Fibroblast of lung (primary cell): ENCODE results near the gene CFB. TPM values are rescaled to one million over a fixed set of nuclear protein-coding genes. Genes with fewer than 3 reads are reported as not detected.
"Not testable (repeated sequence)": the region's sequence is repeated elsewhere in the genome, so short reads cannot be mapped to it uniquely, and the experiment has no call there.

Experiments used
- DNase-seq, 2 donors: peaks; one replicate each; pipeline versions ENCODE4 v3.0.0 to v3.0.0-alpha.2; 2010; ENCODE audit warnings: low read depth in 2 of 2
- H2AFZ ChIP-seq: 2 replicates; pipeline ENCODE4 v1.5.1; 2012; ENCODE audit warnings: low read length, control low read depth, inconsistent platforms
- H3K27ac ChIP-seq: 2 replicates; pipeline ENCODE4 v1.5.1; 2011; ENCODE audit warnings: low read length, control low read depth; ENCODE audit not compliant: insufficient read depth
- H3K27me3 ChIP-seq: 2 replicates; pipeline ENCODE4 v1.5.1; 2011; ENCODE audit warnings: mild to moderate bottlenecking, low read length; ENCODE audit not compliant: control insufficient read depth, insufficient read depth
- H3K36me3 ChIP-seq: 2 replicates; pipeline ENCODE4 v1.5.1; 2011; ENCODE audit warnings: low read length; ENCODE audit not compliant: control insufficient read depth, insufficient read depth
- H3K4me1 ChIP-seq: 2 replicates; pipeline ENCODE4 v1.5.1; 2011; ENCODE audit warnings: low read length; ENCODE audit not compliant: control insufficient read depth, insufficient read depth; ENCODE audit errors: extremely low read depth
- H3K4me2 ChIP-seq: 2 replicates; pipeline ENCODE4 v1.5.1; 2011; ENCODE audit warnings: low read length, control low read depth; ENCODE audit not compliant: insufficient read depth; ENCODE audit errors: extremely low read depth
- H3K4me3 ChIP-seq, 4 experiments: fragments of 200-600 bp in 1 of 4; sonication (generic) in 1 of 4; replicated peaks in 1 of 4; 2 replicates each; pipeline ENCODE4 v1.5.1; 2011 to 2016; ENCODE audit warnings: low read length in 4 of 4, low read depth in 3 of 4, mild to moderate bottlenecking in 3 of 4, control low read depth in 2 of 4, inconsistent platforms in 1 of 4, mixed read lengths in 1 of 4; ENCODE audit not compliant: insufficient read depth in 1 of 4; ENCODE audit errors: control extremely low read depth in 1 of 4
- H3K79me2 ChIP-seq: 2 replicates; pipeline ENCODE4 v1.5.1; 2012; ENCODE audit warnings: mild to moderate bottlenecking, low read length, inconsistent platforms; ENCODE audit not compliant: control insufficient read depth, insufficient read depth
- H3K9ac ChIP-seq: 2 replicates; pipeline ENCODE4 v1.5.1; 2011; ENCODE audit warnings: mild to moderate bottlenecking, low read length, control low read depth; ENCODE audit not compliant: insufficient read depth
- H3K9me3 ChIP-seq: 2 replicates; pipeline ENCODE4 v1.5.1; 2012; ENCODE audit warnings: low read depth, low read length; ENCODE audit not compliant: control insufficient read depth, insufficient read depth
- H4K20me1 ChIP-seq: 2 replicates; pipeline ENCODE4 v1.5.1; 2011; ENCODE audit warnings: low read length; ENCODE audit not compliant: control insufficient read depth, insufficient read depth; ENCODE audit errors: extremely low read depth
- CTCF ChIP-seq, 2 donors: IDR thresholded peaks in 1 of 2; conservative IDR thresholded peaks in 1 of 2; 1 replicate in 1 of 2; 2 replicates in 1 of 2; pipeline ENCODE4 v1.5.1; 2011 to 2012; ENCODE audit warnings: low read length in 2 of 2, control low read depth in 1 of 2, inconsistent platforms in 1 of 2, low read depth in 1 of 2, mild to moderate bottlenecking in 1 of 2
- EZH2 ChIP-seq: IDR thresholded peaks from 2 replicates; pipeline ENCODE4 v1.5.1; 2012; ENCODE audit warnings: low read length, control low read depth, mild to moderate bottlenecking; ENCODE audit errors: missing control alignments
- polyA plus RNA-seq, 2 donors: library from polyadenylated mRNA; depleted of rRNA in 1 of 2; stranded (reverse) in 1 of 2; unstranded in 1 of 2; fragments of >200 nt; gene quantifications; 2 replicates each; pipeline ENCODE4 v1.2.1, GENCODE V29; 2011 to 2012; ENCODE audit warnings: missing spikeins in 1 of 2
- total RNA-seq: library from RNA; depleted of rRNA; stranded (reverse); fragments of >200 nt; gene quantifications from 2 replicates; pipeline ENCODE4 v1.2.1, GENCODE V29; 2014

Gene CFB
- total and polyA plus RNA-seq, 2 donors (not counting 1 experiment from before 2014, with no cell fraction given): 21.7 to 62.9 TPM

GRCh38 chr6:31928672-31928939 lies 17.3 kb upstream of the CFB start:
- Histone ChIP-seq H2AFZ (no peak overlapping the region), H3K27me3 (no peaks in the 10 kb centered on the region), H4K20me1 (no peaks in the 10 kb centered on the region), H3K36me3 (no peaks in the 10 kb centered on the region), H3K4me3 (no peak overlapping the region), H3K9me3 (no peaks in the 10 kb centered on the region), H3K9ac (no peak overlapping the region), H3K79me2 (no peaks in the 10 kb centered on the region), H3K4me2 (no peak overlapping the region), H3K4me1 (no peaks in the 10 kb centered on the region), H3K27ac (no peak overlapping the region)
- TF ChIP-seq EZH2 (no peak), CTCF (conservative IDR thresholded peaks at IDR 0.05 in 1 of 2, IDR thresholded peaks at IDR 0.05 in 1 of 2; ENCODE audit: low read depth in 1 of 2, low read length in 2 of 2) (no peak)
- DNase-seq: no peak

GRCh38 chr6:31930962-31931361 lies 14.9 kb upstream of the CFB start:
- Histone ChIP-seq H2AFZ (no peak overlapping the region), H3K27me3 (no peaks in the 10 kb centered on the region), H3K36me3 (no peaks in the 10 kb centered on the region), H3K4me1 (no peaks in the 10 kb centered on the region), H3K27ac (no peak overlapping the region), H3K9ac (no peak overlapping the region), H3K79me2 (no peaks in the 10 kb centered on the region), H3K9me3 (no peaks in the 10 kb centered on the region), H3K4me3 (no peak overlapping the region), H3K4me2 (no peak overlapping the region), H4K20me1 (no peaks in the 10 kb centered on the region)
- no peak for DNase-seq
- TF ChIP-seq EZH2 (no peak), CTCF (conservative IDR thresholded peaks at IDR 0.05 in 1 of 2, IDR thresholded peaks at IDR 0.05 in 1 of 2; ENCODE audit: low read depth in 1 of 2, low read length in 2 of 2) (no peak)

- H3K4me3 ChIP-seq, H3K4me2 ChIP-seq, H4K20me1 ChIP-seq, H3K9me3 ChIP-seq, H3K79me2 ChIP-seq, H3K27ac ChIP-seq, H3K4me1 ChIP-seq, DNase-seq, H2AFZ ChIP-seq, H3K9ac ChIP-seq, H3K36me3 ChIP-seq, H3K27me3 ChIP-seq: not testable (repeated sequence)
These were observed 13.8 kb upstream of the CFB start for GRCh38 chr6:31932137-31932536.

- Histone ChIP-seq H3K27ac (no peak overlapping the region), H2AFZ (no peak overlapping the region), H3K27me3 (no peaks in the 10 kb centered on the region), H4K20me1 (no peaks in the 10 kb centered on the region), H3K9me3 (no peaks in the 10 kb centered on the region), H3K4me3 (no peak overlapping the region), H3K36me3 (no peaks in the 10 kb centered on the region), H3K79me2 (no peaks in the 10 kb centered on the region), H3K9ac (no peak overlapping the region), H3K4me1 (no peaks in the 10 kb centered on the region), H3K4me2 (no peak overlapping the region)
- no peak for DNase-seq
- no peak for TF ChIP-seq CTCF (conservative IDR thresholded peaks at IDR 0.05 in 1 of 2, IDR thresholded peaks at IDR 0.05 in 1 of 2; ENCODE audit: low read depth in 1 of 2, low read length in 2 of 2)
- no peak for TF ChIP-seq EZH2
These were observed 12.4 kb upstream of the CFB start for GRCh38 chr6:31933537-31933936.
